Brain microvascular endothelial cell (primary cell): ENCODE results near the gene SSTR1.

Experiments used
- DNase-seq: peaks from one replicate; pipeline ENCODE4 v3.0.0-alpha.2; 2020
- H3K27ac ChIP-seq: fragments of 250-450 bp; sonication (Bioruptor Pico); 2 replicates; pipeline ENCODE4 v1.5.1; 2020; ENCODE audit warnings: mild to moderate bottlenecking, moderate library complexity
- H3K27me3 ChIP-seq: fragments of 250-450 bp; sonication (Bioruptor Pico); replicated peaks from 2 replicates; pipeline ENCODE4 v1.5.1; 2020; ENCODE audit warnings: mild to moderate bottlenecking
- H3K36me3 ChIP-seq: fragments of 250-450 bp; sonication (Bioruptor Pico); replicated peaks from 2 replicates; pipeline ENCODE4 v1.5.1; 2020; ENCODE audit warnings: mild to moderate bottlenecking
- H3K4me3 ChIP-seq: 2 replicates; pipeline ENCODE4 v1.5.1; 2011; ENCODE audit warnings: low read depth, mild to moderate bottlenecking, control low read depth, low read length, moderate library complexity
- CTCF ChIP-seq: IDR thresholded peaks from 2 replicates; pipeline ENCODE4 v1.5.1; 2011; ENCODE audit warnings: low read depth, mild to moderate bottlenecking, moderate library complexity, low read length, control low read depth, inconsistent platforms; ENCODE audit errors: missing control alignments
- in situ Hi-C: cut with HindIII; loops from 2 replicates; pipeline ENCODE4 v1.10.0; 2017; ENCODE audit warnings: low sequenced_read_pairs, low pct_ligation_motif_present

The SSTR1 gene

GRCh38 chr14:38175658-38176057 lies 32.0 kb upstream of the SSTR1 start:
- in situ Hi-C loops, result no loop called here
- Histone ChIP-seq H3K36me3 (no peaks in the 10 kb centered on the region), H3K27ac (no peak overlapping the region), H3K27me3 (no peaks in the 10 kb centered on the region), H3K4me3 (no peak overlapping the region)
- no peak for DNase-seq
- TF ChIP-seq CTCF, result no peak

GRCh38 chr14:38176379-38176778 lies 31.3 kb upstream of the SSTR1 start:
- H3K27me3 ChIP-seq, result no peaks in the 10 kb centered on the region
- no peak overlapping the region for H3K27ac ChIP-seq
- no peak for DNase-seq
- TF ChIP-seq CTCF, result no peak
- in situ Hi-C loops, result no loop called here
- H3K36me3 ChIP-seq, result no peaks in the 10 kb centered on the region
- H3K4me3 ChIP-seq, result no peak overlapping the region

GRCh38 chr14:38184132-38184531 lies 23.6 kb upstream of the SSTR1 start:
- TF ChIP-seq CTCF, result no peak
- Histone ChIP-seq H3K27me3 (no peaks in the 10 kb centered on the region), H3K36me3 (no peaks in the 10 kb centered on the region), H3K4me3 (no peak overlapping the region), H3K27ac (no peak overlapping the region)
- in situ Hi-C loops, result no loop called here
- no peak for DNase-seq

GRCh38 chr14:38185671-38186070 lies 22.0 kb upstream of the SSTR1 start:
- Histone ChIP-seq H3K27me3 (no peaks in the 10 kb centered on the region), H3K4me3 (no peak overlapping the region), H3K27ac (no peak overlapping the region), H3K36me3 (no peaks in the 10 kb centered on the region)
- no peak for DNase-seq
- TF ChIP-seq CTCF, result no peak
- in situ Hi-C loops, result no loop called here

GRCh38 chr14:38186216-38186615 lies 21.5 kb upstream of the SSTR1 start:
- in situ Hi-C loops, result no loop called here
- Histone ChIP-seq H3K27me3 (no peaks in the 10 kb centered on the region), H3K36me3 (no peaks in the 10 kb centered on the region), H3K27ac (no peak overlapping the region), H3K4me3 (no peak overlapping the region)
- TF ChIP-seq CTCF, result no peak
- DNase-seq, result no peak

GRCh38 chr14:38187528-38187927 lies 20.2 kb upstream of the SSTR1 start:
- Histone ChIP-seq H3K27ac (no peak overlapping the region), H3K4me3 (no peak overlapping the region), H3K36me3 (no peaks in the 10 kb centered on the region), H3K27me3 (no peaks in the 10 kb centered on the region)
- TF ChIP-seq CTCF, result no peak
- in situ Hi-C loops, result no loop called here
- no peak for DNase-seq
